Upper lobe of left lung (tissue), 6 donors: ENCODE results near the gene NDUFB5. TPM values are rescaled to one million over a fixed set of nuclear protein-coding genes. Genes with fewer than 3 reads are reported as not detected.

ENCODE experiments used
- ATAC-seq, 2 donors: fragments of 200-7000 bp; cut with Tn5 transposase; one replicate each; pipeline ENCODE4 v1.9.1; 2022; ENCODE audit warnings: mild to moderate bottlenecking in 2 of 2, moderate library complexity in 2 of 2; ENCODE audit not compliant: low FRiP score in 2 of 2
- DNase-seq, 2 donors: peaks; one replicate each; pipeline ENCODE4 v3.0.0-alpha.2; 2019 to 2020
- H3K27ac ChIP-seq, 4 donors: fragments of 200-600 bp; sonication (generic); one replicate each; pipeline ENCODE4 v1.5.1; 2016 to 2019
- H3K27me3 ChIP-seq, 4 donors: fragments of 200-600 bp; sonication (generic); one replicate each; pipeline ENCODE4 v1.5.1; 2017 to 2019
- H3K36me3 ChIP-seq, 4 donors: fragments of 200-600 bp; sonication (generic); one replicate each; pipeline ENCODE4 v1.5.1; 2016 to 2019
- H3K4me1 ChIP-seq, 4 donors: fragments of 200-600 bp; sonication (generic); one replicate each; pipeline ENCODE4 v1.5.1; 2018 to 2019
- H3K4me3 ChIP-seq, 4 donors: fragments of 200-600 bp; sonication (generic); one replicate each; pipeline ENCODE4 v1.5.1; 2017 to 2019; ENCODE audit warnings: mild to moderate bottlenecking in 2 of 4, moderate library complexity in 1 of 4
- H3K9me3 ChIP-seq, 4 donors: fragments of 200-600 bp; sonication (generic); one replicate each; pipeline ENCODE4 v1.5.1; 2018 to 2019
- CTCF ChIP-seq, 6 experiments: fragments of 450-650 bp in 4 of 6; fragments of 200-600 bp in 2 of 6; sonication (generic) in 2 of 6; IDR thresholded peaks; one replicate each; pipeline ENCODE4 v1.5.1; 2016 to 2019; ENCODE audit warnings: antibody characterized with exemption in 6 of 6
- EP300 ChIP-seq, 4 donors: sonication (generic); formaldehyde crosslinking; IDR thresholded peaks; one replicate each; pipeline ENCODE4 v1.5.1; 2017; ENCODE audit warnings: antibody characterized with exemption in 4 of 4, control low read depth in 2 of 4
- POLR2A ChIP-seq, 4 donors: fragments of 450-650 bp; IDR thresholded peaks; one replicate each; pipeline ENCODE4 v1.5.1; 2016 to 2017; ENCODE audit warnings: antibody characterized with exemption in 4 of 4, mild to moderate bottlenecking in 2 of 4
- POLR2AphosphoS5 ChIP-seq, 2 donors: sonication (generic); formaldehyde crosslinking; IDR thresholded peaks; one replicate each; pipeline ENCODE4 v1.5.1; 2017; ENCODE audit warnings: antibody characterized with exemption in 2 of 2
- WGBS, 2 donors: methylation state at CpG; one replicate each; pipeline ENCODE4 v1.1.5; 2017 to 2018; 5-methylcytosine and 5-hydroxymethylcytosine counted together
- total RNA-seq, 6 donors: library from RNA; depleted of rRNA in 4 of 6; stranded (reverse); fragments of >200 nt in 4 of 6; gene quantifications; one replicate each; pipeline versions ENCODE4 v1.1.0 to v1.2.1, GENCODE V29; 2016 to 2021
- donor health status: DM: no; HTN: no; CAD: no; lungs with moderate emphysema.
- donor health status: DM: no; HTN: yes; CAD: no; lungs with severe emphysema.

The NDUFB5 gene
- total RNA-seq, 6 donors from 2014 or later = 32.6 to 92.2 (median 62.3) TPM

- no peak for DNase-seq
- no peak overlapping the region for H3K4me3 ChIP-seq
- no peak overlapping the region for H3K27ac ChIP-seq
- H3K4me1 ChIP-seq = no peaks in the 10 kb centered on the region
- no peak for TF ChIP-seq POLR2AphosphoS5 (IDR thresholded peaks at IDR 0.05)
- no peak for TF ChIP-seq POLR2A (IDR thresholded peaks at IDR 0.05)
- TF ChIP-seq CTCF (IDR thresholded peaks at IDR 0.05) = no peak
- no peak for TF ChIP-seq EP300 (IDR thresholded peaks at IDR 0.05)
- 83 to 85% methylated on average over 1 of the region's 1 CpG for WGBS, 2 donors
- H3K27me3 ChIP-seq = no peaks in the 10 kb centered on the region
- no peak for ATAC-seq
- peaks cover 37 to 98% (median 76%) of the 10 kb centered on the region in 4 donors for H3K36me3 ChIP-seq
- no peaks in the 10 kb centered on the region for H3K9me3 ChIP-seq
Measured at GRCh38 chr3:179591313-179591712, 13.3 kb upstream of the NDUFB5 start.

- no peak for ATAC-seq
- no peak for DNase-seq
- H3K4me1 ChIP-seq = peaks cover 8 to 13% (median 12%) of the 10 kb centered on the region in 4 donors
- H3K36me3 ChIP-seq = peaks cover 20 to 83% (median 64%) of the 10 kb centered on the region in 4 donors
- no peak overlapping the region for H3K27ac ChIP-seq
- no peaks in the 10 kb centered on the region for H3K27me3 ChIP-seq
- WGBS, 2 donors = 96 to 98% methylated on average over 4 of the region's 4 CpGs
- H3K4me3 ChIP-seq = no peak overlapping the region
- no peaks in the 10 kb centered on the region for H3K9me3 ChIP-seq
- TF ChIP-seq CTCF (IDR thresholded peaks at IDR 0.05) = no peak
- no peak for TF ChIP-seq EP300 (IDR thresholded peaks at IDR 0.05)
- TF ChIP-seq POLR2AphosphoS5 (IDR thresholded peaks at IDR 0.05) = no peak
- no peak for TF ChIP-seq POLR2A (IDR thresholded peaks at IDR 0.05)
Measured at GRCh38 chr3:179599531-179599930, 5.1 kb upstream of the NDUFB5 start.

GRCh38 chr3:179603321-179603720 lies 1.3 kb upstream of the NDUFB5 start:
- H3K4me3 ChIP-seq = peak overlapping the region in 1 of 4 donors; percentile 86
- TF ChIP-seq POLR2AphosphoS5 (IDR thresholded peaks at IDR 0.05) (no peak), EP300 (IDR thresholded peaks at IDR 0.05) (no peak), POLR2A (IDR thresholded peaks at IDR 0.05) (no peak), CTCF (IDR thresholded peaks at IDR 0.05) (no peak)
- H3K27me3 ChIP-seq = no peaks in the 10 kb centered on the region
- H3K4me1 ChIP-seq = peaks cover 21 to 33% (median 29%) of the 10 kb centered on the region in 4 donors
- 64 to 72% methylated on average over 4 of the region's 4 CpGs for WGBS, 2 donors
- H3K9me3 ChIP-seq = no peaks in the 10 kb centered on the region
- H3K27ac ChIP-seq = no peak overlapping the region
- no peak for DNase-seq
- peaks cover 12 to 45% (median 32%) of the 10 kb centered on the region in 4 donors for H3K36me3 ChIP-seq
- no peak for ATAC-seq

- Histone ChIP-seq H3K27ac (peak overlapping the region; percentile 87 to 95 (median 93)), H3K36me3 (peaks cover 12 to 40% (median 27%) of the 10 kb centered on the region in 4 donors), H3K4me3 (peak overlapping the region; percentile 62 to 86 (median 74)), H3K9me3 (no peaks in the 10 kb centered on the region), H3K27me3 (no peaks in the 10 kb centered on the region), H3K4me1 (peaks cover 21 to 33% (median 29%) of the 10 kb centered on the region in 4 donors)
- TF ChIP-seq EP300 (IDR thresholded peaks at IDR 0.05) (no peak), POLR2A (IDR thresholded peaks at IDR 0.05) (no peak), POLR2AphosphoS5 (IDR thresholded peaks at IDR 0.05) (no peak)
- ATAC-seq (no peak), DNase-seq (no peak)
- WGBS, 2 donors = 1 to 2% methylated on average over 3 of the region's 3 CpGs
Measured at GRCh38 chr3:179603831-179604230, 763 bp upstream of the NDUFB5 start.

- Histone ChIP-seq H3K27me3 (no peaks in the 10 kb centered on the region), H3K36me3 (peaks cover 0 to 21% (median 6%) of the 10 kb centered on the region in 4 donors), H3K27ac (no peak overlapping the region), H3K4me1 (peaks cover 21 to 33% (median 29%) of the 10 kb centered on the region in 4 donors), H3K9me3 (no peaks in the 10 kb centered on the region), H3K4me3 (no peak overlapping the region)
- no peak for ATAC-seq
- 93 to 95% methylated on average over 4 of the region's 4 CpGs for WGBS, 2 donors
- DNase-seq = no peak
- TF ChIP-seq POLR2AphosphoS5 (IDR thresholded peaks at IDR 0.05) (no peak), EP300 (IDR thresholded peaks at IDR 0.05) (no peak), POLR2A (IDR thresholded peaks at IDR 0.05) (no peak), CTCF (IDR thresholded peaks at IDR 0.05) (no peak)
Measured at GRCh38 chr3:179606534-179607085, 2.0 kb downstream of the NDUFB5 start.
